ENCODE measurements around the gene DDX50.
A peak's percentile ranks its signal among the peaks of the same experiment; 100 is the strongest.
"Not testable (repeated sequence)": the region's sequence is repeated elsewhere in the genome, so short reads cannot be mapped to it uniquely, and the experiment has no call there.

DDX50 gene

GRCh38 chr10:68924593-68924992 is 23.5 kb downstream of the DDX50 start:
- no peak for DNase-seq

GRCh38 chr10:68925489-68925888 is 24.4 kb downstream of the DDX50 start:
- DNase-seq, result no peak

- not testable (repeated sequence) for DNase-seq
These were observed 28.0 kb downstream of the DDX50 start for GRCh38 chr10:68929157-68929556.

- not testable (repeated sequence) for DNase-seq
These were observed 28.8 kb downstream of the DDX50 start for GRCh38 chr10:68929888-68930287.

- not testable (repeated sequence) for DNase-seq
These were observed 31.7 kb downstream of the DDX50 start for GRCh38 chr10:68932860-68933259.

GRCh38 chr10:68934994-68935393 is 33.9 kb downstream of the DDX50 start:
- DNase-seq, result no peak

- DNase-seq, result no peak
These were observed 37.0 kb downstream of the DDX50 start for GRCh38 chr10:68938117-68938516.

- no peak for DNase-seq
These were observed 37.8 kb downstream of the DDX50 start for GRCh38 chr10:68938884-68939283.

GRCh38 chr10:68940917-68941316 is 39.8 kb downstream of the DDX50 start:
- DNase-seq, result not testable (repeated sequence)

GRCh38 chr10:68950598-68950997 is 49.5 kb downstream of the DDX50 start:
- DNase-seq, result no peak

- DNase-seq, result no peak
These were observed 53.8 kb downstream of the DDX50 start for GRCh38 chr10:68954904-68955303.

GRCh38 chr10:68955355-68955831 is 54.3 kb downstream of the DDX50 start:
- DNase-seq, result no peak

GRCh38 chr10:68955832-68956532 is 54.9 kb downstream of the DDX50 start, which contains the start of gene DDX21:
DDX21 (plus strand) TSS chr10:68956170; CDS start chr10:68956226, 56 bp downstream.
- DNase-seq, result peak; percentile 86

- DNase-seq, result no peak
These were observed 56.1 kb downstream of the DDX50 start for GRCh38 chr10:68957284-68957615.

GRCh38 chr10:68957654-68958053 is 56.5 kb downstream of the DDX50 start:
- no peak for DNase-seq

GRCh38 chr10:68959695-68960527 is 58.8 kb downstream of the DDX50 start:
- DNase-seq, result no peak

GRCh38 chr10:68963151-68963550 is 62.0 kb downstream of the DDX50 start:
- DNase-seq, result no peak

- DNase-seq, result no peak
These were observed 72.9 kb downstream of the DDX50 start for GRCh38 chr10:68973975-68974374.

GRCh38 chr10:68975936-68976473 is 74.9 kb downstream of the DDX50 start:
- not testable (repeated sequence) for DNase-seq

GRCh38 chr10:68979738-68980137 is 78.6 kb downstream of the DDX50 start:
- DNase-seq, result not testable (repeated sequence)

GRCh38 chr10:68981074-68981473 is 80.0 kb downstream of the DDX50 start:
- DNase-seq, result no peak

- no peak for DNase-seq
These were observed 81.3 kb downstream of the DDX50 start for GRCh38 chr10:68982389-68982788.

GRCh38 chr10:68987611-68988010 is 86.5 kb downstream of the DDX50 start:
- no peak for DNase-seq

Data from CD4-positive, alpha-beta T cell treated with Interleukin-4 for 4 hours (primary cell).